Stimulated activated CD8-positive, alpha-beta memory T cell treated with anti-CD3 and anti-CD28 coated beads, Interleukin-7, amount 100 ng/mL, for 48 hours (primary cell): Measurements from ENCODE around the gene MVB12B.
"Not testable (repeated sequence)": the region's sequence is repeated elsewhere in the genome, so short reads cannot be mapped to it uniquely, and the experiment has no call there.

Experiments used
- DNase-seq, 2 donors: peaks; one replicate each; pipeline ENCODE4 v3.0.0-alpha.2; 2020; ENCODE audit warnings: low read depth in 1 of 2; ENCODE audit errors: extremely low read depth in 1 of 2

MVB12B gene

GRCh38 chr9:126527109-126527825 is 200.6 kb downstream of the MVB12B start:
- DNase-seq: no peak

DNA sequence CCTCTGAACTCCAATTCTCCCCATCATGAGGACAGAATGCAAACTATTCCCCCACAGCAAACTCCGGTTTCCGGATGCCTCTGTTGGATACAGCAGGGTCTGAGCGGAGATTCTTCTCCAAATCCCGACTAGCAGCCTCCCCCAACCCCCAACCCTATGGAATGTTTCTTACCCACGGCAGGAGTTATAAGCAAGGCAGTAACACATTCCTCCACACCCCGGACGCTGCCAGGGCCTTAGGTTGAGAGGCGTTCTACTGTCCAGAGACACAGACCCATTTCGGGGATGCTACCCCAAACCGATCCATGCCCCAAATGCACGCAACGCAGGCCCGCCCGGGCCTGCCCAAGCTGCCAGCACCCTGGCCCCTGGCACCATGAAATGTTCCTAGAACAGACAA is 201.5 kb downstream of the MVB12B start:
- DNase-seq: no peak

- no peak for DNase-seq
Measured at GRCh38 chr9:126528915-126529314, 202.3 kb downstream of the MVB12B start.

DNA sequence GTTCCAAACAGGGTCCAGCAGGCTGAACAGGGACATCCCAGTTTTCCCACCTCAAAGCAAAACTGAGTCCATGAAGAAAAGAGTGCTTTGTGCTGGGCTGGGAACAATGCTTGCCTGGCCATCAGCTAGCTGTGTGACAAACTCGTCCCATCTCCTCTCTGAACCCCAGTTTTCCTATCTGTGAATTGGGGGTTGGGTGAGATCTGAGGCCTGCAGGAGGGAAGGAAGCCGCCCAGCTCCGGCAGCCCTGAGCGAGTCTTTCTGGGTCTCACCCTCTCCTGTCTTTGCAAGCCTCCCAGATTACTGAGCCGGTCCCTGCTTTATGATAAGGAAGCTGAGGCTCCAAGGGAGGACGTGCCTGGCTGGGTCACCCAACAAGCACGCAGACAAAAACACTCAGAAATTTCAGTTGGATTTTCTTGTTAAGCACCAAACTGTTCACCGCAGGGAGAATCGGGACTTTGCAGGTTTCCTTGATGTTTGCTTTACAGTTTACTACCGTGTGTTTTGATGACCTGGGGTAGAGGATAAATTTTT is 204.5 kb downstream of the MVB12B start:
- no peak for DNase-seq

GRCh38 chr9:126531591-126531990 is 205.0 kb downstream of the MVB12B start:
- no peak for DNase-seq

DNA sequence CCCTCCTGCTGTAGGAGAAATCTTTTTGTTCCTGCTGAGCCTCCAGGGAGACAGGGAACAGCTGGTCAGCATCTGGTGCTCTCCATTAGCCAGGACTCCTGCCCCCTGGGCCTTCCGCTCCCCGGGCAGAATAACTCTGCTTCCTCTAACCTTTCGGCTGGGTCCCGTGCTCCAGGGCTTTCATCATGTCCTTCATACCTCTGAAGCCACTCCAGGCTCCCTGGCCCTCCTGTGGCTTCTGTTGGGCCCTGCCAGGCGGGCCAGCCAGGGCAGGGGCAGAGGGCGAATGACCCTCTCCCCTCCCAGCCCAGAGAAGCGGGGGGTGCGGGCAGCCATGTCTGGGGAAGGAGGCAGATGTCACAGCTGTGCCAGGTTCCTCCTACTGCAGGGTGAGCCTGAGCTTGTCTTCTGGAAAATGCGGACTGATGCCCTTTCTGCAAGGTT is 205.4 kb downstream of the MVB12B start:
- DNase-seq: no peak

- DNase-seq: no peak
Measured at GRCh38 chr9:126532489-126532888, 205.9 kb downstream of the MVB12B start.

GRCh38 chr9:126532951-126533925 is 206.6 kb downstream of the MVB12B start:
- DNase-seq: no peak

DNA sequence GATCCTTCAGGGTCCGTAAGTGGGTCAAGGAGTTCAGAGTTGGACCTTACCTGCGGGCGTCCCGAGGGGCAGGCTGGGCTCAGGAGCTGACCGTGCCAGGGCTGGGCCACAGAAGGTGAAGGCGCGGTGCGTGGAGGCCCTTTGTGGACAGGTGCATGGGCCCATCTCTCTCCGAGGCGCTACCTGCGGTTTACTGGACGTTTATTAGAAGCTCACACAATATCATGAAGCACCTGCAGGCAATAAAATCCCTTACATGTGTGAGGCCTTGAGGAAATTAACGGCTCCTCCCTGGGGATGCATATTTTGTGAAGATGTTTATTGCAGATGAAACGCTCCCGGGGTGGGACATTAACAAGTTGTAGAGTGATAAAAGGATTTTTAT is 207.3 kb downstream of the MVB12B start:
- no peak for DNase-seq

DNA sequence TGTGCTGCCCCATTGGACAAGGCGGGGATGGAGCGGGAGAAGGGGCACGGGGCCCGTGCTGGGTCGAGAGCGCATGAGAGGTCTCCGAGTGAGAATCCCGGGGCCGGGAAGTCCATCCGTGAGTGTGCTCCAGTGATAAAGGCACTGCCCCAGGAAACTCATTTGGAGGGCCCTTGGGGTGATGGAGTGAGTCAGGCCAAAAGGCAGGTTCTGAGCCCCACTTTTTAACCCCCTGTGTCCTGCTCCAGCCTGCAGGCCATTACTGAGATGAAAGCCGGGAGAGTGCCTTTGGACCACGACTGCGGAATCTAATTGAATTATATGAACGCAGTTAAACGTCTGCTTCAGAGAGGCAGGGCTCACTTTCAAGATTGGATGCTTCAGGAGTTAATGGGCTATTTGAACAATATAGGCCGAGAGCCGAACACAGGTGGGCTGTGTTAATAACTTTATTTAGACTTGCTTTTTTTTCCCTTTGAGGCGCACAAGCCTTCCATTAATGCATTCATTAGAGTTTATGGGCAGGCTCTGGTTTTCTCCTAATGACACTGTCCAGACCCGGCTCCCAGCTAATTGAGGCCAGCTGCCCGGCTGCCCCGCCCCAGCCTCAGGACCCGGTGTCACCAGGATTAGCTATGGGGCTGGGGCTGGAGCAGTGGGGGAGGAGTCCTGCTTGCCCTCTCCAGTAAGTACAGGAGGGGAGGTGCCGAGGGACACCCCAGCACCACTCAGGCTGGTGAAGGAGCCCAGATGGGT is 208.0 kb downstream of the MVB12B start:
- DNase-seq: no peak

DNA sequence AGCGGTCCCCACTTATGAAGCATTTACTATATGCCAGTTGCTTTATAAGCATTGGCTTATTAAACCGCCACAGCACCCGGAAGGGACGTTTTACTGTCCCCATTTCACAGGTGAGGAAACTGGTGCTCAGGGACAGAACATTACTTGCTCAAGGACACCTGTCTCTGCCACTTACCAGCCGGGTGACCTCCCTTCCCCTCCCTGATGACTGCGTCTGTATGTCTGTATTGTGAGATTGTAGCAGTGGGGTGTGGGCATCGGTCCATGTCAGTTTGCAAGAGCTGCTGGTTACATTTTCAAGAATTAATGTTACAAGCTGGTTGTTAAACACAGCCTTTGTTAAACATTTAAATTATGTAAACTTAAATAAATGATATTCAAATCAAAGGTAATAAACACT is 209.5 kb downstream of the MVB12B start:
- DNase-seq: no peak

DNA sequence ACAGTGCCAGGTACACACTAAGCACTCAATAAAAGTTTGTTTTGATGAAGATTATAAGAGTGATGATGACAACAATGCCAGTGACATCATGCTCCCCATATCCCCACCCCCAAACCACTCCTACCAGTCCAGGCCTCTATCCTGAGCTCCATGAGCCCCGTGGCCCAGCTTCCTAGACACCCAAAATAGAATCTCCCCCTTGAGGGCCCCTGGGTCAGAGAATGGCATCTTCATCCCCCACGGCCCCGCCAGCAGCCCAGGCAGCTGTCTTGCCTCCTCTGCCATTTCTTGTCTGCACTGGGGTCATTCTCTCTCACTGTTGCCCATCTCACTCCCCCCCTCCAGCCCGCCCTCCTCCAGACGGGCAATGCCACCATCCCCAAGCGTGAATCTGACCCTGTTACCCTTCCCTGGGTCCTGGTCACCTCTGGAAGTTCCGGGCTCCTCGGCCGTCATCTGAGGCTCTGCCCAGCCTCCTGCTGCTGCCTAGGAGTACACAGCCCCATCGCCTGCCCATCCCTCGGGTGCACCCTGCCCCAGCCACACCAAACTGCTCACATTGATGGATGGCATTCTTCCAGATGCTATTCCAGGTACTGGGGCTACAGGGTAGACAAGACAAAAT is 210.3 kb downstream of the MVB12B start:
- DNase-seq: no peak

DNA sequence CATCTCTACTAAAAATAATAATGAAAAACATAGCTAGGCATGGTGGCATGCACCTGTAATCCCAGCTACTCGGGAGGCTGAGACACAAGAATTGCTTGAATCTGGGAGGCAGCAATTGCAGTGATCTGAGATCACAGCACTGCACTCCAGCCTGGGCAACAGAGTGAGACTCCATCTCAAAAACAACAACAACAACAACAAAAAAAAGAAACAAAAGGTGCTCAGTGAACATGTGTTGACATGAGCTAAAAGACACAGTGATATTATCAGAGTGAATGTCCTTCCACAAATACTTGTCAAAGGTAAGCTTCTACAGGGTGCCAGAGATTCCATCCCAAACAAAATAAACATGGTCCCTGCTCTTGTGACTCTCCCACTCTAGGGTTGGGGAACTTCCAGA is 211.9 kb downstream of the MVB12B start:
- no peak for DNase-seq

- DNase-seq: not testable (repeated sequence)
Measured at GRCh38 chr9:126540398-126540797, 213.8 kb downstream of the MVB12B start.

- no peak for DNase-seq
Measured at GRCh38 chr9:126543490-126543889, 216.9 kb downstream of the MVB12B start.

DNA sequence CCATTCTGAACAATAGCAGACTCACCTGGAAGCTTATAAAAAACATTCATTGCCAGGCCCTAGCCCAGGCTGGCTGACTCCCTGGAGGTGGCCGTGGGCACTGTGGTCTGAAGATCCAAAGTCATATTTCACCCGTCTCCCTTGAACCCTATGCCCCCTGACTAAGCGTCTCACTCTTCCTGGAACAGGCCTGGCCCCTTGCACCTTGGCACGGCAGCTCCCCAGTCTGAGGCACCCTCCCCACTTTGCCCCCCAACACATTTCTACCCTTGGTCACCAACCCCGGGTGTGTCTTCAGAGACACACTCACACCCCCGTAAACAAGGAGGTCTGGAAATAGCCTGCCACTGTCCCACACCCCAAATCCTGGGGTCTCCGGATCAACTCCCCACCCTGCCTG is 218.5 kb downstream of the MVB12B start:
- no peak for DNase-seq

DNA sequence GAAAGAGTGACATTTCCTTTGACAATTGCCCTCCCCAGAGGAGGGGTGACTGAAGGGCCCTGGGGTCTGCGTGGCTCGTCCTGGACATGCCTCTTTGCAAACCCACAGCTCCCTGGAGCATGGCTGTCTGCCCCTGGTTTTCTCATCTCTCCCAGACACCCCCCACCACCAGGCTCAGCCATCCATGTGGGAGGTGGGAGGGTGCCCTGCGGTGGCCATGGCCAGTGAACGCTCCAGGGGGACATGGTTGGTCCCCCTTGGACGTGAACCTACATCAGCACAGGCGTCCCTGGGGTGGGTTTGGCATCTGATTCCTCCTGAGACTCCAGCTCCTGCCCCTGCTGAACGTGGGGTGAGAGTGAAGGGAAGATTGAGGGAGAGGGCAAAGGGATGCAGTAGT is 219.4 kb downstream of the MVB12B start:
- DNase-seq: no peak

GRCh38 chr9:126548312-126548711 is 221.7 kb downstream of the MVB12B start:
- no peak for DNase-seq

GRCh38 chr9:126549246-126550006 is 222.8 kb downstream of the MVB12B start:
- no peak for DNase-seq

DNA sequence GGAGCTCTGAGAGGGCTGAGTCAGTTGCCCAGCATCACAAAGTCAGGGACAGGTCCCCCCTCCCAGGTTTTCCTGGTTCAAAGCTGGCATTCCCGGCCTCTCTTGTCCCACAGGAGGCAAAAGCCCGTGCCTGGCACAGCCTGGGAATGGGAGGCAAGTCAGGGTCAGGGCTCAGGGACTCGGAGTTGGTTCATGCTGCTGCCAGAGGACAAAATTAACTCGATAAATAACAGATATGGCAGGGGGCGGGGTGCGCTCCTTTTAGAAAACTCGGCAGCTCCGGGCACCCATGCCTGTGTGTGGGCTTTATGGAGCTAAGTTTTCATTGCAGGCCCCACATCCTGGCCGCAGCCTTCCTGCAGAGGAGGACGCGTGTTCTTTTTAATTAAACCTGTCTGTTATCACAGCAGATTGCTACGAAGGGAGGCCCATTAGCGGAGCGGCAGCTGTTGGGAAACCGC is 224.3 kb downstream of the MVB12B start:
- DNase-seq: no peak
